HG02642 (cell line): ENCODE data around the gene SHB.

Experiments used
- ATAC-seq: cut with Tn5 transposase; IDR thresholded peaks from one replicate; pipeline ENCODE4 v1.9.1; 2021; ENCODE audit warnings: mild to moderate bottlenecking; ENCODE audit not compliant: unreplicated experiment, poor library complexity

The SHB gene

DNA sequence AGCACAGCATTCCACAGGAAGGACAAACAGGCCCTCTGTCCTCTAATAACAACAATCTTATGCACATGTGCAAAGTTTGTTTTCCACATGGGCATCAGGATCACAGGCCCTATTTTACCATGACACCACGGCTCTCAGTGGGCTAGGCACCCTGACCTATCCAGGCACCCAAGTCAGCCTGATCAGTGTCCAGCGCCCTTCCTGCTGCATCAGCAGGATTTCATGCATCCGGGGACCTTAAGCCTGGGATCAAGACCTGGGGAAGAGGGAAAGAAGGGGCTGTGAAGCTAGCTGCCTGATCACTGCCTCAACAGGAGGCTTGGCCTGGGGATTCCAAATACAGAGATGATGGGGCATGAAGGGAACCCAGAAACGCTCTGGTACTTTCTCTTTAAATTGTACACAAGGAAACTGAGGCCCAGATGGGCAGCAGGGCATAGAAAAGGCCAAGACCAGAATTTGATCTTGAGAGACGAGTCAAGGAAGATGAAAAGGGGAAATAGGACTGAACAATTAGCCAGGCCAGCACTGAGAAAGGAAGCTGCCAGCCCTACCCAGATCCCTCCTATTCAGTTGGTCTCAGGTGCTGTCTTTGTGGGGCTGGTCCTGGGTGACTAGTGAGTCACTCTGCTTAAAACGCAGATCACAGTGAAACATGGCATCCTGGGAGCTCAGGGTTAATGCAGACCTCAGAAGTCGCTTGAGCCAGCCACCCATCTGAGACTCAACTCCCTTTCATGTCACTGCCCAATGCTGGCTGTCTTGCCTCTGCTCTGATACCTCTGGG, 57.9 kb downstream of the SHB start:
- no peak for ATAC-seq

DNA sequence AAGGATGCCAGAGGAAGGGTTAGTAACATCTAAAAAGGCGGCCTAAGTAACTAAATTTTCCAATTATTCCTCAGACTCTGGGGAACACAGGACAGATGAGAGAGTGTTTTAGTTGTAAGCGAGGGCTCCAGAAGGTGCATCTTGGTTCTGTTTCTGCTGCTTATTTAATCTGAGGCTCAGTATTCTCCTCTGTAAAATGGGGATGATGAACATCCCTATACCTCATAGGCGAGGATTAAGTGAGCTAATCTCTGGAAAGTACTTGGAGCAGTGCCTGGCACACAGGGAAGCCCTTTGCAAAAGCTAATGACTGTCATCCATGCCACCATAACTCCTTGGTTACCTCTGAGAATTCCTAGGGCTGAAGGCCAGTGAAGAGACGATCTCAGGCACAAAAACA, 59.0 kb downstream of the SHB start:
- ATAC-seq = no peak

DNA sequence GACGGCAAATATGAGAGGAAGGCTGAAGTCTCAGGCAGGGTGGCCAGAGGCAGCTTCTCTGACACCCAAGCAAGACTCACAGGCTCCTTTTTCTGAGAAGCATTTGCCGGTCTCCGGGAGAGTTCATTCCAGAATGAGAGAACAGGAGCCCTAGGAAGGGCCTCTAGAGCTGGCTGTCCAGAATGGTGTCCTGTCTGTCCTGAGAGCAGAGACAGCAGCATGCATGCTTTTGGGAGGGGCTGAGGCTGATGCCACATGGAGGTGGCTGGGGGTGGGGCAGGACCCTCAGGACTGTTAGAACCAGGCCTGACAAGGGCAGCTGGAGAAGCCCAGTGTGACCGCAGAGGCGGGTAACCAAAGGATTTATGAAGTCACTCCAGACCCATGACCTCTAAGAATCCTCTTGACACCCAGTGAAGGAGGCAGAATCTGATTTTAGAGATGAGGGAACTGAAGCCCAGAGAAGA, 60.0 kb downstream of the SHB start:
- no peak for ATAC-seq

DNA sequence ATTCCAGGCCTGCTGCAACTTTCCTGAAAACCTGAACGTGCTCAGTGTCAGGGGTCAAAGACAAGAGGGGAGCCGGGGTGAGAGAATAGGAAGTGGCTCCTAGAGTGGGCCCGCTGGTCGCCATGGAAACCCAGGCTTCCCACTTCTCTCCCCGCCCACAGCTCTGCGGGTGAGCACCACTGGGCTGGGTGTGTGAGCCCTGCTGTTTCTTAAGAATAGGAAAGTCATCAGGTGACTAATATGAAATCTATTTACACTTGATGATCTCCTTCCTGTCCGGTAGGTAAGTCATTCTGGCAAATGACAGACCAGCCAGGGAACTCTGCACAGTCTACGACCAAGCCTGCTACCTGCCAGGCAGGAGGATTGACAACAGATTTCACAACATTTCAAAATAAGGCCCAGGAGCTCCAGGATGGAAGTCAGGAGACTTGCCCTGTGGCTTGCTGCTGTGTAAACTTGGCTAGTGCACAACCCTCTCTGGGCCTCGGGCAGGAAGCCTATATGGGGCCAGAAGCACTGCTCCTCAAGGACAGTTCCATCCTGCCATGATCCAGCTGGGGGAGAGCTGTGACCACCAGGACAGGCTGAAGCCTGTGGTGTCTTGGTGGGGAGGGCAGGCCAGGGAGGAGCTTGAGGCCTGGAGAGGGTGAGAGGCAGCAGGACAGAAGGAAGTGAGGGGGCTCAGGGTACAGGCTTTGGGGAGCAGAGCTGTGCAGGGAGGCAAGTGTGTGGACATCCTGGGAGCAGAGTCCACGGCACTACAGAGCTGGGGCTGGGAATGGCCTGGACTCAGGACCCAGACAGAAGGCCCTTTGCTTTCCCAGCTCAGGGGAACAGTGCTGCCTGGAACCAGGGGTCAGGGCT, 60.6 kb downstream of the SHB start:
- ATAC-seq = peak; percentile 79

DNA sequence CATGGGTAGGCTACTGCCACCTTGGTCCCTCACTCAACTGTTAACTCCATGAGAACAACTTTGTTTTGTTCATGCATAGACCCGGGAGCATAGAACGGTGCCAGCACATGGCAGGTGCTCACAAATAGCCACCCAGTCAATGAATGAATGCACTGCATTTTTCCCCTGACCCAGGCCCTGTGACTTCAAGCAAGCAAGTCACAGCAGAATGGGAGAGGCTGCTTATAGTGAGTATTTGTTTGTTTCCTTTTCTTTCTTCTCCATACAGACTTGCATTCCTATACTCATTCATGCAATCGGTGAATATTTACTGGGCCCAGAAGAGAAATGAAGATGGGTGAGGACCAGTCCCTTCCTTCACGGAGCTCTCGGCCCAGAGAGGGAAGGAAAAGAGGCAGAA, 62.0 kb downstream of the SHB start:
- no peak for ATAC-seq

DNA sequence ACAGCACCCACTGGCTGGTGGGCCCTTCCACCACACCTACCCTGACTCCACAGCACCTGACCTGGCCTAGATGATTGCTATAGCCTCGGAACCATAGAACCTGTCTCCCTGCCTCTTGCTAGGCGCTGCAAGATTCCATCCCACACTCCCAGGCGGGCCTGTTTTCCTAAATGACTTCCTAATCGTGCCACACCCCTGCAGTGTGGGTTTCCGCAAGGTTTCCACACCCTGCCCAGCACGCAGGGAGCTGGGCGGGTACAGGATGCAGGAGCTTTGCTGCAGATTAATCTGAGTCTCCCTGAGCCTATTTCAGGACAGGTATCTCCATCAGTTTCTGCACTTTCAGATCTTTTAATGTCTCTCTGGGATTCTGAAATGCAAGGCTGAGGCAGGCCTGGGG, 62.9 kb downstream of the SHB start:
- ATAC-seq = no peak

DNA sequence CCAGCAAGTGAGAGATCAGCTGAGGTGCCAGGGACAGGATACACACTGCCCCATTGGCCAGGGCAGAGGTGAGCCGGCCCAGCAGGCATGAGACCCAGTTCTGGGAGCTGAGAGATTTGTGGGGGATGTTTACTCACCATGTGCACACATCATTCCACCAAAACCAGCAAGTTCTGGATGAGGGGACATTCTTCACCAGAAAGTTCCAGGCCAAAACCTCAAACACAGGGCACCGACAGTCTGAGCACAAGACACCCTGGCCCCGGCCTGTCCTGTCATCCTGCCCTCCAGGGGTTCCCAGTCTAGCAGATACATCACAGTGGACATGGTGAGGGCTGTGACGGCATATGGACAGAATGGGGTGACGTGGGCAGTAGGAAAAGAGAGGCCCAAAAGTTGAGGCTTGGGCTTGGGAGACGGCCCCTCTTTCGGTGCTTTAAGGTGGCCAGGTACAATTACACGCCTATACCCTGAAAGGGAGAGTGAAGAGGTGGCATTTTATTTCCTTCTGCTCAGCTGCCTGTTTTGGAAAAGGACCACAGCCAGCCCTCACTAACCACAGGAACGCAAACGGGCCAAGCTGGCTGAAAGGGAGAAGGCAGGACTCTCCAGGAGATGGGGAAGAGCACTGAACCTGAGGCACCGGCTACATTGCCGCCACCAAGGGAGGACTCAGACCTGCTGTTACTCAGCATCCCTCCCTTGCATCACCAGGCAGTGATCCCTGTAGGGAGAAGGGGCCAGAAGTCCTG, 64.0 kb downstream of the SHB start:
- no peak for ATAC-seq

DNA sequence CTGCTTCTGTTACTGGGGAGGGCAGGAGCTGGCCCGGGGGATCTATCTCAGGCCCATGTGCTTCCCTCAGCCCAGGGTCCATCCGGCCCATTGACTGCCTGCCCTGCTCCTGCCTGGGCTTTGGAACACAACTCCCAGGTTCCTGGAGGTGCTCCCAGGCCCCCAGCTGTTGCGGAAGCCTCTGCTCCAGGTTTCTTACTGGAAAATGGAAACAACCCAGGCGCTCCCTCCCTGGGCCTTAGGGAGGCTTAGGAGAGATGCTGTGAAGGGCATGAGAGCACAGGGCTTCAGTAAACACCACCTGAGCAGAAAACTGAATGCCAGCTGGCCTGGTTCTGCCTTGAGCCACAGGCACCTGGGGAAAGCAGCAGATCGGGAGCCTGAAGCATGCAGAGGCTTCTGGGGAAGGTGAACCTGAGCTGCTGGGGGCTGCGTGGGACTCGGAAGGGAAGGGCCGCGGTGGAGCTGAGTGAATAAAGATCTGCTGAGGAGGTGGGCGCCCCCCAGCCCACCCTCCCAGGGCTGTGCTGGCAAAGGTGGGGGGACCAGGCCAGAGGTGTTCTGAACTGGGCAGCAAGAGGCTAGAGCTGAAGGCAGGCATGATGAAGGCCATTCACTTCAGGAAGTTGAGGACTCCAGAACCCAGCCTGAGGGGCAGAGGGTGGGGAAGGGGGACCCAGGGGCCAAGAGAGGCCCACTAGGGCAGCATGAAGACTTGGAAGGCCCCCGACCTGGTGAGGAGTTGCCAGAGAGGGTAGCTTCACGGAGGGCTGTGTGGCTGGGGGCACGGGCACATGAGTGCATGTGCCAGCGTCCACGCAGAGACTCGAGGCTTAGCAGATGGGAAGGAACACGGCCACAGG, 64.8 kb downstream of the SHB start:
- ATAC-seq = no peak

DNA sequence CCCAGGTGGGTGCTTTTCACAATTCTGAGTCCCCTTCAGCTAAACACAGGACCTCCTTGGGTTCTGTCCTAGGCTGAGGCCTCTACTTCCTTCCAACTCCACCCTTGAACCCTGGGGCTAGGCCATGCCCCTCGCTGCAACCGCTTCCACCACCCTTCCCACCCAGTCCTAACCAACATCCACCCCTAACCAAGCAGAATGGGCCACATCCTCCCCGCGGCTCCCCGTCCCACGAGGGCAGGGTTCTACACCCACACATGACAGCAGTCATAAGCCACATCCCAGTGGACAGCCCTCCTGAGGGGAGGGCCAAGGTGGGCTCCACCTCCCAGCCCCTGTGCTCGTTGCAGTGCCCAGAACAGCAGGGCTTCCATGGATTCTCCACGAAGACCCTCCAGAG, 65.8 kb downstream of the SHB start:
- no peak for ATAC-seq

DNA sequence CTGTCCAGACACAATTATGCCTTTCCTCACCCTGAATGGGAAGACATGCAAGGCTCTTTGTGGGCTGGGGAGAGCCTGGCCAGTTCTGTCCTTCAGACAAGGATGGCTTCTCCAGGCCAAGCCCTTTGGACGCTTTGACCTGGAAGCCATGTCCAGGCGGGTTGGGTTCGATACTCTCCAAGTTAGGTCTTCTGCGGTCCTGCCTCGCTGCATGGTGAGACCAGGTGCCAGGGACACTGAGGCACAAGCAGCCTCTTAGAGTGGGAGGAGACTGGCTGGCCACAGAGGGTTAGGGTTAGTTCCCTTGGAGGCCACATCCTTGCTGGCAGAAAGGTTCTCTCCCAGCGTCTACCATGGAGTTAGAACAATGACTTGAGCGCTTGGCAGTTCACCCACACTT, 67.6 kb downstream of the SHB start:
- ATAC-seq = no peak

DNA sequence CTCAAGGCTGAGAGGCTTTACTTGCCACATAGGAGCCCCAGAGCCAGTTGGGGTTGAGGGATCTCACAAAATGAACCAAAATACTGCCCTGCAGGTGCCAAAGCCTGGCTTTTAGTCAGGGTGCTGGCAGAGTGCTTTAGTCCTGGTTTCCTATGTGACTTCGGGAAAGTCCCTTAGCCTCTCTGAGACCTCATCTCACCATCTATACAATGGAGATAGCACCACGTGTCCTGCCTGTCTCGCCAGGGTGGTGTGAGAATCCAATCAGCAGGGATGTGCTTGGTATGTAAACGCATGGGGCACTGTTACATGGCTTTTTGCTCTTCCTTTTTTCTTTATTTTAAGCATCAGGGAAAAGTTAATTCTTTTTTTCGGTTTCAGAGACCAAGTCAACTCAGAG, 68.3 kb downstream of the SHB start:
- ATAC-seq = no peak

DNA sequence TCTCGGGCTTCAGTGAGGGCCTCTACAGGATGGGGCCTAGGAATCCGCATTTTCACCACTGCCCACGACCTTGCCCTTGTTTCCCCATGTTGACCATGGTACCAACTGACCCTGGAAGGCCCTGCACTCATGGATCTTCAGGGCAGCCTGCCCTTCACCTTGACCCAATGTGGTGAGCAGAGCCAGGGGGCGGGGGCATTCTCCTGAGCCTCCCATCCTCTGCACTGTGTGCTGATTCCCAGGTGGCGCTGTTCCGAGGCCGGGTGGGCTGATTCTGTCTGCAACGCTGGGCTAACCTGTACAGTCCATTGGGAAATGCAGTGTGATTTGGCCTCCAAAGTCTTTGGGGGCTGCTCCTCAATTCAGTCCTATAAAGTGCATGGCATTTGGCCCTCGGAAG, 68.7 kb downstream of the SHB start:
- ATAC-seq = no peak

DNA sequence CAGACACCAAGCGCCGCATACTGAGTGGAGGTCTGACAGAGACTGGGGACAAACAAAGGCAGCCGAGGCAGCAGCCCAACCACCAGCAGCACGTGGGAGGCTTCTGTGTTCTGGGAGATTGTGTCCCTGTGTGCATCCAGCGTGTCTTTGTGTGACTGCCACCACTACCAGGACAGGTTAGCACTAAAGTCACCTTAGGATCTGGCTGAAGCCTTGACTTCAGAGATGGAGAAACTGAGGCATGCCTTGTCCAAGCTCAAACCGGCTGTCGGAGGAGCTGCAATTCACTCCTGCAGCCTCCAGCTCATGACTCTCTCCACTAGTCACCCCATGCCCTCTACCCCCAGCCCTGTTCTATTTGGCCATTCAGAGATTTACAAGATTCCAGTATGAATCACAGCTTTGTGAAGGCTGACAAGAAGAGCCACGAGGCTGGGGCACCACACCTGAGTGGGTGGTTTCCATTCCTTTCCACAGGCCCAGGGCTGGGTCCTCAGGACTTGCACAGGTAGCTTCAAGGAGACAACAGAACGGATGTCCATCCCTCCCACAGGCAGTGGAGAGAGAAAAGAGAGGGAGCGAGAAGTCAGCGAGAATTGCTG, 69.3 kb downstream of the SHB start:
- no peak for ATAC-seq

DNA sequence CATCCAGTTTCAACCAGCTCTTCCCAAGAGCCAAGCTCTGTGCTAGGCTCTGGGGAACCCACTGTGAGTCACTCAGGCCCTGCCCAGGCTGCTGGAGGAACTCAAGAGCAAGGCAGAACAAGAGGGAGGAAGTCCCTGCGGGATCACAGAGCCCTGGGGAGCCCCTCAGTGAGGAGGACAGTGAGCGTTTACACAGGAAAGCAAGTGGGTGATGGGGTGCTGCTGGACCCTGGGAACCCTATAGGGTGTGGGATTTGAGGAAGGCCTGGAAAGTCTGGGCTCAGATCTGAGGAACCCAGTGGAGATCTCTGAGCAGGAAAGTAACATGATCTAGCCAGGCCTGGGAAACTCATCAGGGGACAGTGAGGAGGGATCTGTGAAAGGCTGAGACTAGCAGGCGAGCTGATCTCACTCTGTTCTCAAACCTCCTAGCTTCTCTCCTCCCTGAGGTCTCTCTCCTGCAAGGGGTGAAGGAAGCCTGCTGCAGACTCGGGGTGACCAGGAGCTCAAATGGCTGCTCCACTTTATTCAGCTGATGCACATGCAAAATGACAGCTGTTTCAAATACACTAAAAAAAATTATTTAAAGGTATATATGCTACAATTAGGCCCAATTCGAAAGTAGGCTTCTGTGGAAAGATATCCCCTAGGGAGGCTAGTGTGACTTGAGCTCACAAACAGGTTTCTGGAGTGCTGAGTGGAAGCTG, 70.0 kb downstream of the SHB start:
- ATAC-seq = no peak

DNA sequence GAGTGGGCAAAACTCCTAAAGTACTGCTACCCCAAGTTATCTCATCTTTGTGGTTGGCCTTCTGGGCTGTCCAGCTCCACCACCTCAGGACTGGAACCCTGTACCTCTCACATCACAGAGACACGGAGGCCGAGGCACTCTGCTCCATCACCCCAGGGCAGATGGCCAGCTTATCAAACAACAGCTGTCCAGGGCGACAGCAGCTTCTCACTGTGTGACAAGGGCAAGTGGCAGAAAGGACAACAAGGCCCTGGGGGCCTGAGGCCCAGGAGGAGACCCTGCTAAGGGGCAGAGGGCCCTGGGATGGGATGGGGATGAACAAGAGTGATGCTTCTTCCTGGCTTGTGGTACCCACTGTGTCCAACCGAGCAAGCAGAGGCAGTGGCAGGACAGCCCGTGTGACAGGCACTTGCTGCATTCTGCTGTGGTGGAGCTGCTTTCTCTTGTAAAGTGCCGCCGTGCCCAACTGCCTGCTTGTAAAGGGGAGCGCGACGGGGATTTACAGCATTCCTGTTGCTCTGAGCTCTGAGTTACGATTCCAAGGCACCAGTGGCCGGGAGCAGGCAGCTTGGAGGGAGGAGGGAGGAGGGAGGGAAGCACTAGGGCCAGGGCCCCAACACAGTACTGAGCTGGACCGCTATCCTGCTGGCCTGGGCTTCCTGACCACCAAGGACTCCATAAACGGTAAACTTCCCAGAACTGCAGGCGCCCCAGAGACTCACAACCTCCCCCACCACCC, 71.2 kb downstream of the SHB start:
- no peak for ATAC-seq

DNA sequence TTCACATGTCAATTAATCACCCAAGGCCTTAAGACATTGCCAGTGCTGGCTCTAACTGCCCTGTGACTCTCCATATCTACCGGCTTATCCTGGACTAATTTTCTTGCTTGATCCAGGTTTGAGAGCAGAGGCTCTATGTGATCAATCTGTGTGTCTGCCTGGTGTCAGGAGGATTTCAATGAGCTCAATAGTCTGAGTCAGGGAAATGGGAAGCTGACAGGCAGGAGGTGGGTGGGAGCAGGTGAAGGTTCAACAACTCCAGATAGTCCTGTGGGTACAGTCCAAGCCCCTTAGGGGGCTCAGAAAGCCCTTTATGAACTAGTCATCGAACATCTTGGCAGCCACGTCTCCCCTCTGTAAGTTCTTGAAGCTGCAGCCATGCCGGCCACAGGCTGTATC, 72.2 kb downstream of the SHB start:
- no peak for ATAC-seq

DNA sequence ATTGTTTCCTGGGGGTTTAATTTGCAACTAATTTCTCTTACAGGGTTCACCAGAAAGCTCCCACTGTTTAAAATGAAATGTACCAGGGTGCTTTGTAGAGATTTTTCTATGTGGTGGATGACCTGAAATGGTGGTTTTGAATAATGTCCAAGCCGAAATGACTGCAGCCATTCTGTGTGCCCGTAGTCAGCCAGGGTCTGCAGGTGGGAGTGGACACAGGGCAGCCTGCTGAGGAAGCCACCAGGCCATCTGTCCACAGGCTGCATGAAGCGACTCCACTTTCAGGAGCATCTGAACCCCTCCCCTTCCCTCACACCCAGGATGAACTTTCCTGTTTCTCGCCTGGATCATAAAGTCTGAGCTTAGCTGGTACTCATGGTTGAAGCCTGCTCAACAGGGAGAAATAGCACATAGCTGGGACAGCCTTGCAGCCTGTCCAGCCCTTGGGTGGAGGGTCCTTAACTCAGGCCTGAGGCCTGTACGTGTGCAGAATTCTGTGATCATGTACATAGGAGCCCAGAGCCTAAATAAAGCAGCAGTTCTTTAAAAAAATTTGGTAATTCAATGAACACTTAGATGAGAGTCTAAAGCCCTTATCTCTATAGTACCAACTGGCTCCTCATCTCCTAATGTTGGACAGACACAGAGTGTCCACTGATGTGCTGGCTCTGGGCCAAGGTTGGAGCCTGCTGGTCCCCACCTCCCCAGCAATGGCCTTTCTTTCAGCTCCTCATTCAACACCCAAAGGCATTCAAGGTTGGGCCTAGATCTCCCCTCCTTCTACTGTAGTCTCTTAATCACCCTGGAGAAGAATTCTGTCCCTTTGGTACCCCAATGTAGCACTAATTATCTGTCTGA, 72.8 kb downstream of the SHB start:
- no peak for ATAC-seq
